ENCODE results near the gene PNLIPRP1. TPM values are rescaled to one million over a fixed set of nuclear protein-coding genes. Genes with fewer than 3 reads are reported as not detected.

Gene PNLIPRP1
- total RNA-seq, 1 donor, result not detected

- no peak overlapping the region for H3K4me3 ChIP-seq (ENCODE audit: insufficient read depth, low read length)
- H2AFZ ChIP-seq (ENCODE audit: low read length), result no peak overlapping the region
- TF ChIP-seq CTCF (IDR thresholded peaks at IDR 0.05; ENCODE audit: extremely low read depth, low read depth, low read length), result no peak
- H4K20me1 ChIP-seq (ENCODE audit: insufficient read depth, low read length), result no peaks in the 10 kb centered on the region
- H3K4me1 ChIP-seq (ENCODE audit: insufficient read depth, low read length), result no peaks in the 10 kb centered on the region
- no peak overlapping the region for H3K27ac ChIP-seq (ENCODE audit: low read depth, low read length)
- no peaks in the 10 kb centered on the region for H3K36me3 ChIP-seq (ENCODE audit: insufficient read depth, low read length)
- H3K4me2 ChIP-seq (ENCODE audit: insufficient read depth, low read length), result no peak overlapping the region
- no peaks in the 10 kb centered on the region for H3K27me3 ChIP-seq (ENCODE audit: insufficient read depth, low read length)
- DNase-seq (ENCODE audit: insufficient read length, low spot score, missing footprints), result no peak
- no peaks in the 10 kb centered on the region for H3K9me3 ChIP-seq (ENCODE audit: low read depth, low read length)
- no peaks in the 10 kb centered on the region for H3K79me2 ChIP-seq (ENCODE audit: insufficient read depth, low read length)
Measured at GRCh38 chr10:116636385-116636784, 45.6 kb downstream of the PNLIPRP1 start.

GRCh38 chr10:116636976-116637375 lies 46.2 kb downstream of the PNLIPRP1 start:
- H3K4me2 ChIP-seq (ENCODE audit: insufficient read depth, low read length), result no peak overlapping the region
- H3K4me1 ChIP-seq (ENCODE audit: insufficient read depth, low read length), result no peaks in the 10 kb centered on the region
- H3K4me3 ChIP-seq (ENCODE audit: insufficient read depth, low read length), result no peak overlapping the region
- H3K79me2 ChIP-seq (ENCODE audit: insufficient read depth, low read length), result no peaks in the 10 kb centered on the region
- H2AFZ ChIP-seq (ENCODE audit: low read length), result no peak overlapping the region
- no peaks in the 10 kb centered on the region for H3K9me3 ChIP-seq (ENCODE audit: low read depth, low read length)
- no peak overlapping the region for H3K27ac ChIP-seq (ENCODE audit: low read depth, low read length)
- no peaks in the 10 kb centered on the region for H3K36me3 ChIP-seq (ENCODE audit: insufficient read depth, low read length)
- TF ChIP-seq CTCF (IDR thresholded peaks at IDR 0.05; ENCODE audit: extremely low read depth, low read depth, low read length), result no peak
- H4K20me1 ChIP-seq (ENCODE audit: insufficient read depth, low read length), result no peaks in the 10 kb centered on the region
- DNase-seq (ENCODE audit: insufficient read length, low spot score, missing footprints), result no peak
- H3K27me3 ChIP-seq (ENCODE audit: insufficient read depth, low read length), result no peaks in the 10 kb centered on the region

- Histone ChIP-seq H3K4me1 (ENCODE audit: insufficient read depth, low read length) (no peaks in the 10 kb centered on the region), H4K20me1 (ENCODE audit: insufficient read depth, low read length) (no peaks in the 10 kb centered on the region), H3K9me3 (ENCODE audit: low read depth, low read length) (no peaks in the 10 kb centered on the region), H3K27me3 (ENCODE audit: insufficient read depth, low read length) (no peaks in the 10 kb centered on the region), H3K36me3 (ENCODE audit: insufficient read depth, low read length) (no peaks in the 10 kb centered on the region), H2AFZ (ENCODE audit: low read length) (no peak overlapping the region), H3K4me3 (ENCODE audit: insufficient read depth, low read length) (no peak overlapping the region), H3K27ac (ENCODE audit: low read depth, low read length) (no peak overlapping the region), H3K4me2 (ENCODE audit: insufficient read depth, low read length) (no peak overlapping the region), H3K79me2 (ENCODE audit: insufficient read depth, low read length) (no peaks in the 10 kb centered on the region)
- no peak for DNase-seq (ENCODE audit: insufficient read length, low spot score, missing footprints)
- no peak for TF ChIP-seq CTCF (IDR thresholded peaks at IDR 0.05; ENCODE audit: extremely low read depth, low read depth, low read length)
Measured at GRCh38 chr10:116637830-116638229, 47.1 kb downstream of the PNLIPRP1 start.

GRCh38 chr10:116646502-116646901 lies 55.7 kb downstream of the PNLIPRP1 start:
- no peak overlapping the region for H3K27ac ChIP-seq (ENCODE audit: low read depth, low read length)
- no peak overlapping the region for H3K4me3 ChIP-seq (ENCODE audit: insufficient read depth, low read length)
- no peak overlapping the region for H3K4me2 ChIP-seq (ENCODE audit: insufficient read depth, low read length)
- TF ChIP-seq CTCF (IDR thresholded peaks at IDR 0.05; ENCODE audit: extremely low read depth, low read depth, low read length), result no peak
- DNase-seq (ENCODE audit: insufficient read length, low spot score, missing footprints), result no peak
- no peaks in the 10 kb centered on the region for H3K36me3 ChIP-seq (ENCODE audit: insufficient read depth, low read length)
- no peak overlapping the region for H2AFZ ChIP-seq (ENCODE audit: low read length)
- H3K9me3 ChIP-seq (ENCODE audit: low read depth, low read length), result no peaks in the 10 kb centered on the region
- no peaks in the 10 kb centered on the region for H3K79me2 ChIP-seq (ENCODE audit: insufficient read depth, low read length)
- H4K20me1 ChIP-seq (ENCODE audit: insufficient read depth, low read length), result no peaks in the 10 kb centered on the region
- H3K4me1 ChIP-seq (ENCODE audit: insufficient read depth, low read length), result no peaks in the 10 kb centered on the region
- no peaks in the 10 kb centered on the region for H3K27me3 ChIP-seq (ENCODE audit: insufficient read depth, low read length)

Measured in osteoblast (primary cell).